Neural progenitor cell (in vitro differentiated cells): Measurements from ENCODE around the gene MAGEB16. TPM values are rescaled to one million over a fixed set of nuclear protein-coding genes. Genes with fewer than 3 reads are reported as not detected.
A peak's percentile ranks its signal among the peaks of the same experiment; 100 is the strongest.

Source experiments
- DNase-seq: peaks from one replicate; pipeline ENCODE4 v3.0.0-alpha.2; 2016; ENCODE audit warnings: low spot score
- H2AFZ ChIP-seq: fragments of 200-600 bp; sonication (generic); replicated peaks from 2 replicates; pipeline ENCODE4 v1.6.1; 2016; ENCODE audit warnings: antibody characterized with exemption
- H3F3A ChIP-seq: fragments of 200-600 bp; sonication (generic); 2 replicates; pipeline ENCODE4 v1.6.1; 2016; ENCODE audit warnings: antibody characterized with exemption, low read depth
- H3K27ac ChIP-seq: fragments of 200-600 bp; sonication (generic); 2 replicates; pipeline ENCODE4 v1.5.1; 2016; ENCODE audit warnings: mild to moderate bottlenecking
- H3K27me3 ChIP-seq: fragments of 200-600 bp; sonication (generic); 2 replicates; pipeline ENCODE4 v1.6.1; 2016; ENCODE audit warnings: mild to moderate bottlenecking, moderate library complexity
- H3K36me3 ChIP-seq: fragments of 200-600 bp; sonication (generic); 2 replicates; pipeline ENCODE4 v1.5.1; 2016
- H3K4me1 ChIP-seq: fragments of 200-600 bp; sonication (generic); 2 replicates; pipeline ENCODE4 v1.6.1; 2016; ENCODE audit warnings: mixed run types
- H3K4me2 ChIP-seq: fragments of 200-600 bp; sonication (generic); 2 replicates; pipeline ENCODE4 v1.6.1; 2016
- H3K4me3 ChIP-seq: fragments of 200-600 bp; sonication (generic); 2 replicates; pipeline ENCODE4 v1.5.1; 2016
- H3K79me2 ChIP-seq: fragments of 200-600 bp; sonication (generic); 2 replicates; pipeline ENCODE4 v1.6.1; 2016; ENCODE audit warnings: low read depth
- H3K9ac ChIP-seq: fragments of 200-600 bp; sonication (generic); 2 replicates; pipeline ENCODE4 v1.6.1; 2016
- H3K9me3 ChIP-seq: fragments of 200-600 bp; sonication (generic); 2 replicates; pipeline ENCODE4 v1.5.1; 2016; ENCODE audit warnings: low read depth
- H4K20me1 ChIP-seq: fragments of 200-600 bp; sonication (generic); 2 replicates; pipeline ENCODE4 v1.6.1; 2016; ENCODE audit warnings: low read depth
- H3K27ac Mint-ChIP-seq: 3 replicates; pipeline ENCODE4 v1.8.0; 2021; ENCODE audit warnings: mixed read lengths
- H3K27me3 Mint-ChIP-seq: 2 replicates; pipeline ENCODE4 v1.8.0; 2022; ENCODE audit warnings: low read depth, mild to moderate bottlenecking, inconsistent platforms, moderate library complexity, mixed read lengths; ENCODE audit not compliant: insufficient read depth
- H3K36me3 Mint-ChIP-seq: 3 replicates; pipeline ENCODE4 v1.8.0; 2021; ENCODE audit warnings: mixed read lengths
- H3K4me1 Mint-ChIP-seq: 3 replicates; pipeline ENCODE4 v1.8.0; 2021; ENCODE audit warnings: mixed read lengths
- H3K4me3 Mint-ChIP-seq: 3 replicates; pipeline ENCODE4 v1.8.0; 2021; ENCODE audit warnings: mild to moderate bottlenecking, moderate library complexity, mixed read lengths
- H3K9me3 Mint-ChIP-seq: 3 replicates; pipeline ENCODE4 v1.8.0; 2020; ENCODE audit warnings: mixed read lengths
- CTCF ChIP-seq: fragments of 200-600 bp; sonication (generic); IDR thresholded peaks from 2 replicates; pipeline ENCODE4 v1.5.1; 2017; ENCODE audit warnings: antibody characterized with exemption, mild to moderate bottlenecking
- EZH2 ChIP-seq: fragments of 200-600 bp; sonication (generic); IDR thresholded peaks from 2 replicates; pipeline ENCODE4 v1.6.1; 2017; ENCODE audit warnings: antibody characterized with exemption, mild to moderate bottlenecking, moderate library complexity
- EZH2phosphoT487 ChIP-seq: fragments of 200-600 bp; sonication (generic); IDR thresholded peaks from 2 replicates; pipeline ENCODE4 v1.6.1; 2017; ENCODE audit warnings: antibody characterized with exemption
- total RNA-seq: library from RNA; depleted of rRNA; stranded (reverse); fragments of >200 nt; gene quantifications from 2 replicates; pipeline ENCODE4 v1.2.3, GENCODE V29; 2015; ENCODE audit warnings: low replicate concordance

The MAGEB16 gene
- total RNA-seq, 1 donor from 2014 or later, result not detected

- Histone ChIP-seq H3K27ac (no peak overlapping the region), H3K4me3 (no peak overlapping the region), H3K4me2 (no peak overlapping the region), H2AFZ (no peak overlapping the region), H3K27me3 (no peaks in the 10 kb centered on the region), H3K36me3 (no peaks in the 10 kb centered on the region), H3K9me3 (peaks cover 6% of the 10 kb centered on the region), H3F3A (no peaks in the 10 kb centered on the region), H3K9ac (no peak overlapping the region), H4K20me1 (no peaks in the 10 kb centered on the region), H3K4me1 (no peaks in the 10 kb centered on the region), H3K79me2 (no peaks in the 10 kb centered on the region)
- TF ChIP-seq EZH2phosphoT487 (no peak), CTCF (no peak), EZH2 (no peak)
- Mint-ChIP-seq H3K27me3 (no peaks in the 10 kb centered on the region), H3K9me3 (no peaks in the 10 kb centered on the region), H3K4me3 (no peak overlapping the region), H3K36me3 (no peaks in the 10 kb centered on the region), H3K4me1 (no peaks in the 10 kb centered on the region), H3K27ac (no peak overlapping the region)
- DNase-seq, result no peak
These were observed 21.1 kb downstream of the MAGEB16 start for GRCh38 chrX:35819241-35819640.

- Histone ChIP-seq H4K20me1 (no peaks in the 10 kb centered on the region), H3K9me3 (peaks cover 9% of the 10 kb centered on the region), H3K4me3 (no peak overlapping the region), H3K79me2 (no peaks in the 10 kb centered on the region), H3K27me3 (no peaks in the 10 kb centered on the region), H3K9ac (no peak overlapping the region), H3K4me2 (peak overlapping the region; percentile 50), H3K36me3 (no peaks in the 10 kb centered on the region), H3K4me1 (peaks cover 5% of the 10 kb centered on the region), H3F3A (no peaks in the 10 kb centered on the region), H2AFZ (no peak overlapping the region), H3K27ac (no peak overlapping the region)
- H3K9me3 Mint-ChIP-seq, result peaks cover 5% of the 10 kb centered on the region
- no peaks in the 10 kb centered on the region for H3K36me3 Mint-ChIP-seq
- H3K4me3 Mint-ChIP-seq, result no peak overlapping the region
- H3K4me1 Mint-ChIP-seq, result no peaks in the 10 kb centered on the region
- TF ChIP-seq CTCF (no peak), EZH2phosphoT487 (no peak), EZH2 (no peak)
- H3K27ac Mint-ChIP-seq, result no peak overlapping the region
- H3K27me3 Mint-ChIP-seq, result no peaks in the 10 kb centered on the region
- peak; percentile 46 for DNase-seq
These were observed 28.4 kb downstream of the MAGEB16 start for GRCh38 chrX:35826503-35826902.

- no peaks in the 10 kb centered on the region for H3K79me2 ChIP-seq
- H3K27me3 ChIP-seq, result no peaks in the 10 kb centered on the region
- Mint-ChIP-seq H3K4me3 (no peak overlapping the region), H3K9me3 (peaks cover 5% of the 10 kb centered on the region), H3K27me3 (no peaks in the 10 kb centered on the region), H3K4me1 (no peaks in the 10 kb centered on the region), H3K27ac (no peak overlapping the region), H3K36me3 (no peaks in the 10 kb centered on the region)
- H3K36me3 ChIP-seq, result no peaks in the 10 kb centered on the region
- DNase-seq, result no peak
- peaks cover 5% of the 10 kb centered on the region for H3K4me1 ChIP-seq
- TF ChIP-seq EZH2phosphoT487 (no peak), EZH2 (no peak), CTCF (no peak)
- no peak overlapping the region for H3K27ac ChIP-seq
- H4K20me1 ChIP-seq, result no peaks in the 10 kb centered on the region
- peaks cover 3% of the 10 kb centered on the region for H3K9me3 ChIP-seq
- no peak overlapping the region for H3K9ac ChIP-seq
- H2AFZ ChIP-seq, result no peak overlapping the region
- no peak overlapping the region for H3K4me2 ChIP-seq
- H3F3A ChIP-seq, result no peaks in the 10 kb centered on the region
- H3K4me3 ChIP-seq, result no peak overlapping the region
These were observed 31.4 kb downstream of the MAGEB16 start for GRCh38 chrX:35829501-35829900.

- Mint-ChIP-seq H3K27me3 (no peaks in the 10 kb centered on the region), H3K9me3 (no peaks in the 10 kb centered on the region), H3K27ac (no peak overlapping the region), H3K36me3 (no peaks in the 10 kb centered on the region), H3K4me3 (no peak overlapping the region), H3K4me1 (peaks cover 7% of the 10 kb centered on the region)
- Histone ChIP-seq H3K27ac (no peak overlapping the region), H3K4me1 (no peaks in the 10 kb centered on the region), H2AFZ (no peak overlapping the region), H4K20me1 (no peaks in the 10 kb centered on the region), H3K9me3 (peaks cover 10% of the 10 kb centered on the region), H3K36me3 (no peaks in the 10 kb centered on the region), H3K79me2 (no peaks in the 10 kb centered on the region), H3K4me3 (no peak overlapping the region), H3K9ac (no peak overlapping the region), H3F3A (no peaks in the 10 kb centered on the region), H3K27me3 (no peaks in the 10 kb centered on the region), H3K4me2 (no peak overlapping the region)
- TF ChIP-seq EZH2, result no peak
- no peak for TF ChIP-seq CTCF
- TF ChIP-seq EZH2phosphoT487, result no peak
- DNase-seq, result no peak
These were observed 43.7 kb downstream of the MAGEB16 start for GRCh38 chrX:35841872-35842271.
